Heart left ventricle (tissue), 16 donors: ENCODE results near the gene RAD51B. TPM values are rescaled to one million over a fixed set of nuclear protein-coding genes. Genes with fewer than 3 reads are reported as not detected.
A peak's percentile ranks its signal among the peaks of the same experiment; 100 is the strongest.

Source experiments
- ATAC-seq, 4 donors: fragments of 200-7000 bp; cut with Tn5 transposase; one replicate each; pipeline ENCODE4 v1.9.1; 2020 to 2022; ENCODE audit warnings: moderate library complexity in 4 of 4, mild to moderate bottlenecking in 3 of 4, moderate number of reproducible peaks in 1 of 4
- DNase-seq, 5 donors: peaks; one replicate each; pipeline ENCODE4 v3.0.0-alpha.2; 2020
- H3K27ac ChIP-seq, 12 donors: fragments of 200-600 bp; sonication (generic) in 4 of 12; one replicate each; pipeline versions ENCODE4 v1.5.0 to v1.8.0; 2016 to 2022; ENCODE audit warnings: mild to moderate bottlenecking in 2 of 12
- H3K27me3 ChIP-seq, 9 donors: fragments of 200-600 bp; sonication (generic) in 2 of 9; one replicate each; pipeline versions ENCODE4 v1.5.1 to v1.8.0; 2016 to 2022; ENCODE audit warnings: mild to moderate bottlenecking in 3 of 9
- H3K36me3 ChIP-seq, 9 donors: fragments of 200-600 bp; sonication (generic) in 2 of 9; one replicate each; pipeline versions ENCODE4 v1.5.0 to v1.8.0; 2018 to 2022; ENCODE audit warnings: mild to moderate bottlenecking in 2 of 9
- H3K4me1 ChIP-seq, 12 donors: fragments of 200-600 bp; sonication (generic) in 4 of 12; one replicate each; pipeline versions ENCODE4 v1.5.0 to v1.8.0; 2016 to 2022; ENCODE audit warnings: mild to moderate bottlenecking in 3 of 12
- H3K4me3 ChIP-seq, 12 donors: fragments of 200-600 bp; sonication (generic) in 4 of 12; one replicate each; pipeline versions ENCODE4 v1.5.0 to v1.8.0; 2017 to 2022; ENCODE audit warnings: mild to moderate bottlenecking in 9 of 12, moderate library complexity in 4 of 12
- H3K9me3 ChIP-seq, 12 donors: fragments of 200-600 bp; sonication (generic) in 4 of 12; one replicate each; pipeline versions ENCODE4 v1.5.0 to v1.8.0; 2016 to 2022; ENCODE audit warnings: mild to moderate bottlenecking in 1 of 12
- CTCF ChIP-seq, 12 donors: fragments of 200-600 bp; sonication (generic) in 4 of 12; IDR thresholded peaks; one replicate each; pipeline versions ENCODE4 v1.5.0 to v1.8.0; 2018 to 2022; ENCODE audit warnings: antibody characterized with exemption in 12 of 12, mild to moderate bottlenecking in 5 of 12
- POLR2A ChIP-seq, 2 donors: fragments of 450-650 bp; IDR thresholded peaks; one replicate each; pipeline ENCODE4 v1.6.1; 2017; ENCODE audit warnings: antibody characterized with exemption in 2 of 2, mild to moderate bottlenecking in 2 of 2, moderate library complexity in 2 of 2
- WGBS, 4 donors: extraction: QIAGEN DNeasy Blood & Tissue Kit in 2 of 4; methylation state at CpG; one replicate each; pipeline versions ENCODE4 v1.1.5 to v1.1.7; 2013 to 2018; 5-methylcytosine and 5-hydroxymethylcytosine counted together
- intact Hi-C, 10 donors: fragments of 100-400 bp; cut with DNase I; formaldehyde crosslinking; loops; one replicate each; pipeline versions ENCODE4 v1.11.1 to v1.14.2; 2022
- polyA plus RNA-seq, 2 donors: library from polyadenylated mRNA; stranded (reverse); fragments of 200-250 nt; gene quantifications; one replicate each; pipeline ENCODE4 v1.2.3, GENCODE V29; 2013
- total RNA-seq, 9 donors: library from RNA; depleted of rRNA in 2 of 9; stranded (reverse); fragments of >200 nt in 2 of 9; fragmentation: NEBNext Ultra II Directional in 3 of 9; extraction: Animal tissue kit (Norgen Biotek cat#: 25700) in 3 of 9; gene quantifications; one replicate each; pipeline versions ENCODE4 v1.1.0 to v1.2.4, GENCODE V29; 2016 to 2023
- donor health status: ischemic (EF 13 %, LVEDD 7.1; RV severe dilation, severe dysfunction).
- donor health status: healthy with polysubstance abuse.
- donor health status: DM: no; HTN: yes; CAD: no.
- donor health status: DM: no; HTN: no; CAD: no.
- donor health status: ischemic (EF 25% LVEDD 6.9; RV normal size, moderate dysfunction).
- donor health status: ischemic (EF 25% LVEDD 5.7; RV mildly dilated, moderate dysfunction).
- donor health status: healthy.
- donor health status: DM: yes; HTN: yes; CAD: no.
- donor health status: ischemic (EF 35%, LVEDD 5.7; RV mildly dilated, moderate dysfunction).
- donor health status: nonischemic (EF 11% LVEDD 7.7; RV severe dilation, severe dysfunction).
- donor health status: DM: yes; HTN: yes; CAD: no.
- donor health status: PGD.
- donor health status: ischemic (EF 29% LVEDD 5.4; RV normal size, mild dysfunction).
- donor health status: nonischemic (EF 23%, LVEDD 6.1; RV moderate dilation, normal function).

The RAD51B gene
- total and polyA plus RNA-seq, 11 donors: 1.3 to 11.3 (median 3.2) TPM

GRCh38 chr14:67831113-67831512 lies 11.5 kb downstream of the RAD51B start:
- no peak for ATAC-seq
- DNase-seq: no peak
- peaks cover 0 to 25% (median 8%) of the 10 kb centered on the region in 9 donors for H3K36me3 ChIP-seq
- peaks cover 0 to 11% (median 0%) of the 10 kb centered on the region in 12 donors for H3K9me3 ChIP-seq
- H3K27ac ChIP-seq: no peak overlapping the region
- H3K27me3 ChIP-seq: no peaks in the 10 kb centered on the region
- TF ChIP-seq CTCF (IDR thresholded peaks at IDR 0.05) (no peak), POLR2A (IDR thresholded peaks at IDR 0.05) (no peak)
- H3K4me3 ChIP-seq: no peak overlapping the region
- intact Hi-C loops: loop anchor here in 5 of 10 donors (10.0 kb wide), 2 partner anchors 994 to 1014 kb away; no protein-coding TSS in a partner anchor
- WGBS, 4 donors: 93 to 97% (median 94%) methylated on average over 8 of the region's 8 CpGs
- H3K4me1 ChIP-seq: no peaks in the 10 kb centered on the region

GRCh38 chr14:67833403-67833802 lies 13.8 kb downstream of the RAD51B start:
- Histone ChIP-seq H3K9me3 (peaks cover 0 to 6% (median 0%) of the 10 kb centered on the region in 12 donors), H3K4me1 (no peaks in the 10 kb centered on the region), H3K36me3 (peaks cover 0 to 12% (median 0%) of the 10 kb centered on the region in 9 donors), H3K27ac (no peak overlapping the region), H3K4me3 (no peak overlapping the region), H3K27me3 (no peaks in the 10 kb centered on the region)
- WGBS, 4 donors: 93 to 97% (median 96%) methylated on average over 1 of the region's 1 CpG
- ATAC-seq (no peak), DNase-seq (no peak)
- TF ChIP-seq CTCF (IDR thresholded peaks at IDR 0.05): no peak
- no peak for TF ChIP-seq POLR2A (IDR thresholded peaks at IDR 0.05)
- intact Hi-C loops: loop anchor here in 5 of 10 donors (10.0 kb wide), 2 partner anchors 991 to 1011 kb away; no protein-coding TSS in a partner anchor

- Histone ChIP-seq H3K27me3 (no peaks in the 10 kb centered on the region), H3K4me1 (no peaks in the 10 kb centered on the region), H3K27ac (no peak overlapping the region), H3K9me3 (no peaks in the 10 kb centered on the region), H3K36me3 (peaks cover 0 to 12% (median 0%) of the 10 kb centered on the region in 9 donors), H3K4me3 (no peak overlapping the region)
- intact Hi-C loops: loop anchor here in 8 of 10 donors (5.0 to 10.0 kb wide), 5 partner anchors 982 to 1009 kb away; no protein-coding TSS in a partner anchor
- DNase-seq: no peak
- ATAC-seq: no peak
- TF ChIP-seq POLR2A (IDR thresholded peaks at IDR 0.05): no peak
- TF ChIP-seq CTCF (IDR thresholded peaks at IDR 0.05): no peak
Observed at GRCh38 chr14:67835596-67835995, 16.0 kb downstream of the RAD51B start.

- 29 to 44% (median 40%) methylated on average over 2 of the region's 2 CpGs for WGBS, 4 donors
- intact Hi-C loops: loop anchor here in 8 of 10 donors (2.0 to 10.0 kb wide), 6 partner anchors 980 to 1008 kb away; no protein-coding TSS in a partner anchor
- Histone ChIP-seq H3K9me3 (no peaks in the 10 kb centered on the region), H3K4me3 (no peak overlapping the region), H3K4me1 (no peaks in the 10 kb centered on the region), H3K27ac (no peak overlapping the region), H3K27me3 (no peaks in the 10 kb centered on the region), H3K36me3 (peaks cover 0 to 12% (median 0%) of the 10 kb centered on the region in 9 donors)
- peak in 1 of 4 donors; percentile 41 for ATAC-seq
- TF ChIP-seq POLR2A (IDR thresholded peaks at IDR 0.05): no peak
- TF ChIP-seq CTCF (IDR thresholded peaks at IDR 0.05): peak; percentile 33 to 63 (median 44)
- peak in 3 of 5 donors; percentile 52 to 64 (median 60) for DNase-seq
Observed at GRCh38 chr14:67837011-67837624, 17.5 kb downstream of the RAD51B start.
